NT2/D1 (cell line): Measurements from ENCODE around the gene ITM2B.

Source experiments
- YY1 ChIP-seq: IDR thresholded peaks from 2 replicates; pipeline ENCODE4 v1.6.1; 2011; ENCODE audit not compliant: insufficient read length, insufficient read depth
- ZNF274 ChIP-seq: IDR thresholded peaks from 2 replicates; pipeline ENCODE4 v1.6.1; 2011; ENCODE audit warnings: mild to moderate bottlenecking, low read depth, low read length

GRCh38 chr13:48263196-48263595 lies 30.2 kb downstream of the ITM2B start:
- no peak for TF ChIP-seq ZNF274
- no peak for TF ChIP-seq YY1
